KMS-11 (cell line): Measurements from ENCODE around the gene ULBP3.

Experiments
- H2AFZ ChIP-seq: fragments of 200-600 bp; sonication (generic); 2 replicates; pipeline ENCODE4 v1.6.1; 2016; ENCODE audit warnings: antibody characterized with exemption, mixed run types, low read depth
- H3K27ac ChIP-seq: fragments of 200-600 bp; sonication (generic); 2 replicates; pipeline ENCODE4 v1.6.1; 2016; ENCODE audit warnings: mild to moderate bottlenecking, mixed run types
- H3K27me3 ChIP-seq: fragments of 200-600 bp; sonication (generic); 2 replicates; pipeline ENCODE4 v1.6.1; 2017; ENCODE audit warnings: mild to moderate bottlenecking, low read depth, mixed run types, moderate library complexity; ENCODE audit not compliant: insufficient read depth
- H3K36me3 ChIP-seq: fragments of 200-600 bp; sonication (generic); 2 replicates; pipeline ENCODE4 v1.6.1; 2017; ENCODE audit warnings: mild to moderate bottlenecking, mixed run types; ENCODE audit not compliant: insufficient read depth
- H3K4me1 ChIP-seq: fragments of 200-600 bp; sonication (generic); 2 replicates; pipeline ENCODE4 v1.6.1; 2016; ENCODE audit warnings: mild to moderate bottlenecking, low read depth, mixed run types; ENCODE audit not compliant: poor library complexity, severe bottlenecking
- H3K4me2 ChIP-seq: fragments of 200-600 bp; sonication (generic); 2 replicates; pipeline ENCODE4 v1.7.0; 2016; ENCODE audit warnings: mild to moderate bottlenecking, mixed run types
- H3K4me3 ChIP-seq: fragments of 200-600 bp; sonication (generic); IDR thresholded peaks from 2 replicates; pipeline ENCODE4 v1.6.1; 2017; ENCODE audit warnings: low read depth, low read length, mixed read lengths; ENCODE audit not compliant: insufficient read depth
- H3K79me2 ChIP-seq: fragments of 200-600 bp; sonication (generic); 2 replicates; pipeline ENCODE4 v1.6.1; 2016; ENCODE audit warnings: low read depth, mixed run types; ENCODE audit not compliant: insufficient read depth
- H3K9ac ChIP-seq: fragments of 200-600 bp; sonication (generic); 2 replicates; pipeline ENCODE4 v1.6.1; 2016; ENCODE audit warnings: mild to moderate bottlenecking, mixed run types
- H4K20me1 ChIP-seq: fragments of 200-600 bp; sonication (generic); 2 replicates; pipeline ENCODE4 v1.6.1; 2016; ENCODE audit warnings: mild to moderate bottlenecking, mixed run types; ENCODE audit not compliant: insufficient read depth
- TF ChIP-seq, protein P1 (sequence below): fragments of 200-600 bp; sonication (generic); conservative IDR thresholded peaks from 2 replicates; pipeline ENCODE4 v1.6.1; 2017; ENCODE audit warnings: low read depth, mild to moderate bottlenecking, antibody characterized with exemption, low read length, moderate library complexity, mixed read lengths

ULBP3 gene

DNA sequence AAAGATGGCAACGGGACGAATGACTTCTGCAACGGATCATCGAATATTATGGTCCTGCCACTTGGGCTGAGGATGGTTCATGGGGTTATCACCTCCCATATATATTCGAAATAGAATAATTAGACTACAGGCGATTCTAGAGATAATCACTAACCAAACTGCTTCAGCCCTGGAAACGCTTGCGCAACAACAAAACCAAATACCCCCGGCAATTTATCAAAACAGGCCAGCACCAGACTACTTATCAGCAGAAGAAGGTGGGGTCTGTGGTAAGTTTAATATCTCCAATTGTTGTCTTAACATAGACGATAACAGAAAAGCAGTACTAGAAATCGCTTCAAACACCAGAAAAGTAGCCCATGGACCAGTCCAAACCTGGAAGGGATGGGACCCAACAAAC is 31.0 kb upstream of the ULBP3 start:
- H3K4me1 ChIP-seq: no peaks in the 10 kb centered on the region
- H3K36me3 ChIP-seq: no peaks in the 10 kb centered on the region
- H2AFZ ChIP-seq: no peak overlapping the region
- no peak overlapping the region for H3K27ac ChIP-seq
- no peaks in the 10 kb centered on the region for H4K20me1 ChIP-seq
- TF ChIP-seq, protein P1, sequence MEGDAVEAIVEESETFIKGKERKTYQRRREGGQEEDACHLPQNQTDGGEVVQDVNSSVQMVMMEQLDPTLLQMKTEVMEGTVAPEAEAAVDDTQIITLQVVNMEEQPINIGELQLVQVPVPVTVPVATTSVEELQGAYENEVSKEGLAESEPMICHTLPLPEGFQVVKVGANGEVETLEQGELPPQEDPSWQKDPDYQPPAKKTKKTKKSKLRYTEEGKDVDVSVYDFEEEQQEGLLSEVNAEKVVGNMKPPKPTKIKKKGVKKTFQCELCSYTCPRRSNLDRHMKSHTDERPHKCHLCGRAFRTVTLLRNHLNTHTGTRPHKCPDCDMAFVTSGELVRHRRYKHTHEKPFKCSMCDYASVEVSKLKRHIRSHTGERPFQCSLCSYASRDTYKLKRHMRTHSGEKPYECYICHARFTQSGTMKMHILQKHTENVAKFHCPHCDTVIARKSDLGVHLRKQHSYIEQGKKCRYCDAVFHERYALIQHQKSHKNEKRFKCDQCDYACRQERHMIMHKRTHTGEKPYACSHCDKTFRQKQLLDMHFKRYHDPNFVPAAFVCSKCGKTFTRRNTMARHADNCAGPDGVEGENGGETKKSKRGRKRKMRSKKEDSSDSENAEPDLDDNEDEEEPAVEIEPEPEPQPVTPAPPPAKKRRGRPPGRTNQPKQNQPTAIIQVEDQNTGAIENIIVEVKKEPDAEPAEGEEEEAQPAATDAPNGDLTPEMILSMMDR: no peak
- H3K4me2 ChIP-seq: no peak overlapping the region
- H3K79me2 ChIP-seq: no peaks in the 10 kb centered on the region
- no peaks in the 10 kb centered on the region for H3K27me3 ChIP-seq
- no peak overlapping the region for H3K9ac ChIP-seq
- no peak overlapping the region for H3K4me3 ChIP-seq

DNA sequence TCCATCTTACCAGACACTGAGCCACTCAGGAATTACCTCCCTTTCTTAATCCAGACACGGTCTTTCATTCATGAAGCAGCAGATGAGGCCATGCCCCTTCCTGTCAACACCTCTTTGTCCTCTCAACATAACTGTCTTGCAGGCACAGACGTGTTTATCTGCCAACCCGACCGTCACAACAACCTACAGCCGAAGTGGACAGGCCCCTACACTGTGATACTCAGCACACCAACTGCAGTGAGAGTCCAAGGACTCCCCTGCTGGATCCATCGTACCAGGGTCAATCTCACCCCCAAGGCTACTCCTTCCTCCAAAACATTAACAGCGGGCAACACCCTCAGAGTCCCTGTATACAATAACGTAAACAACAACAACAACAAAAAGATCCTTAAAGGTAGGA is 30.6 kb upstream of the ULBP3 start:
- Histone ChIP-seq H3K4me2 (no peak overlapping the region), H3K4me1 (no peaks in the 10 kb centered on the region), H4K20me1 (no peaks in the 10 kb centered on the region), H2AFZ (no peak overlapping the region), H3K9ac (no peak overlapping the region), H3K36me3 (no peaks in the 10 kb centered on the region), H3K79me2 (no peaks in the 10 kb centered on the region), H3K27me3 (no peaks in the 10 kb centered on the region), H3K4me3 (no peak overlapping the region), H3K27ac (no peak overlapping the region)
- TF ChIP-seq, protein P1: no peak

DNA sequence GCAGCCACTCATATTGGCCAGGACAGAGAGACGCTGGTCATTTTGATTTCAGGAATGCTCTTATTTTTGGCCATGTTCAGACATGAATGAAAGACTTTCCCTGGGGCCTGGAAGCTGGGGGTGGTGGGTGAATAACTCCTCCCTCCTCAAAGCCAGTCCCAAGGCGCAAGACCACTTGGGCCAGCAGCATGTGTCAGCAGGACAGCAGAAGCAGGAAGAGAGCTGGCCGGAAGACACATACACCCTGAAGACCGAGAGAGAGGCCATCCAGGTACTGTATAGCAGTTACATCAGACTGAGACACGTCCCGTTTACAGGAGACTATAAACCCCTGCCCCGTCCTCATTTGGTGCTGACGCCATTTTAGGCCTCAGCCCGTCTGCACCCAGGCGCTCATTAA is 29.2 kb upstream of the ULBP3 start:
- H3K27me3 ChIP-seq: no peaks in the 10 kb centered on the region
- H3K4me1 ChIP-seq: no peaks in the 10 kb centered on the region
- H3K4me2 ChIP-seq: no peak overlapping the region
- H4K20me1 ChIP-seq: no peaks in the 10 kb centered on the region
- H3K79me2 ChIP-seq: no peaks in the 10 kb centered on the region
- H3K27ac ChIP-seq: no peak overlapping the region
- no peak overlapping the region for H3K4me3 ChIP-seq
- no peak overlapping the region for H3K9ac ChIP-seq
- TF ChIP-seq, protein P1: no peak
- H2AFZ ChIP-seq: no peak overlapping the region
- no peaks in the 10 kb centered on the region for H3K36me3 ChIP-seq

DNA sequence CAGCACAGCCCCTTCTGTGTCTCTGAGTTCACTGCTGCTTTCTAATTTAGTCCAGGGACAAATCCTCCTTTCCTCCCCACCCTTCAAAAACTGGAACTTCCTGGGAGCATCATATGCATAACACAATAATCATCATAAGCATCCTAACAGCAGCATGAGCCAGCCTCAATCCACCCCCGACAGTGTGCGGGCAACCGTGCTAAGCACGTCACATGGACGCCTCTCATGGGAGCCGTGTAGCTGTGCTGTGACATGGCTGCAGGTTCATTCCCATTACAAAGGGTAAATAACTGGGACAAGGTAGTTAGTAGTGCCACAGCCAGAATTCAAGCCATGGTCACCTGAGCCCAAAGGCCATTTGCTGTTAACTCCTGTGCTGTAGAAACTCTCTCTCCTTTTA is 24.5 kb upstream of the ULBP3 start:
- Histone ChIP-seq H3K4me2 (no peak overlapping the region), H3K79me2 (no peaks in the 10 kb centered on the region), H3K27me3 (no peaks in the 10 kb centered on the region), H3K4me1 (no peaks in the 10 kb centered on the region), H3K9ac (no peak overlapping the region), H2AFZ (no peak overlapping the region), H3K4me3 (no peak overlapping the region), H3K36me3 (no peaks in the 10 kb centered on the region), H4K20me1 (no peaks in the 10 kb centered on the region), H3K27ac (no peak overlapping the region)
- TF ChIP-seq, protein P1: no peak

DNA sequence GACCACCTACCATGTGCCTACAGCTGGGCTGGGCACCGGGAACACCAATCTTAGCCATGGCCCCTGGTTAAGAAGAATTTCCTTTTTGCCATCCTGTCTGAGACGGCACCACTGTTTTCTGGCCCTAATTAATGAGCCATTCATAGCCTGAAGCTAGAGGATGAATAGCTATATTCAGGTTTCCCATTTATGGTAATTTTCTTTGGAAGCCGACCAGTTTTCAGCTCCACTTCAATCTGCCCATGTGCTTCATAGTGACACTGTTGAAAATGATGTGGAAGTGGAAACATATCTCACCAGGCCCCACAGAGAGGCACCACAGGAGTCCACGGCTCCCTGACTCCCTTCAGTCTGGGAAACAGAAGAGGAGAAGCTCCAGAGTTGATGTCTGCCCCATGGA is 22.6 kb upstream of the ULBP3 start:
- no peak overlapping the region for H2AFZ ChIP-seq
- no peaks in the 10 kb centered on the region for H3K36me3 ChIP-seq
- H3K4me1 ChIP-seq: no peaks in the 10 kb centered on the region
- TF ChIP-seq, protein P1: no peak
- H3K9ac ChIP-seq: no peak overlapping the region
- H3K27me3 ChIP-seq: no peaks in the 10 kb centered on the region
- no peak overlapping the region for H3K27ac ChIP-seq
- no peaks in the 10 kb centered on the region for H3K79me2 ChIP-seq
- H4K20me1 ChIP-seq: no peaks in the 10 kb centered on the region
- H3K4me3 ChIP-seq: no peak overlapping the region
- no peak overlapping the region for H3K4me2 ChIP-seq
